K562 (cell line): ENCODE data around the gene SPATS2. TPM values are rescaled to one million over a fixed set of nuclear protein-coding genes. Genes with fewer than 3 reads are reported as not detected.

Experiments
- ATF1 ChIP-seq, 2 experiments: fragments of 450-650 bp in 1 of 2; IDR thresholded peaks; 2 replicates each; pipeline ENCODE4 v1.6.1; 2016; ENCODE audit warnings: missing compliant biosample characterization in 1 of 2, missing genetic modification characterization in 1 of 2
- FOSL1 ChIP-seq: fragments of 200-800 bp; sonication (Bioruptor generic); conservative IDR thresholded peaks from 2 replicates; pipeline ENCODE4 v1.6.1; 2016; ENCODE audit warnings: missing genetic modification characterization, missing compliant biosample characterization
- HDAC1 ChIP-seq, 2 experiments: fragments of 450-650 bp; IDR thresholded peaks; 2 replicates each; pipeline ENCODE4 v1.6.1; 2016 to 2017; ENCODE audit warnings: inconsistent platforms in 1 of 2, mild to moderate bottlenecking in 1 of 2, moderate library complexity in 1 of 2
- IRF1 ChIP-seq: sonication (generic); formaldehyde crosslinking; IDR thresholded peaks from 2 replicates; pipeline ENCODE4 v1.8.0; 2022; ENCODE audit warnings: missing genetic modification reagents, mild to moderate bottlenecking, borderline replicate concordance
- JUN ChIP-seq, 2 experiments: sonication (generic) in 1 of 2; formaldehyde crosslinking in 1 of 2; IDR thresholded peaks; 2 replicates each; pipeline versions ENCODE4 v1.6.1 to v1.8.0; 2012 to 2022; ENCODE audit warnings: borderline replicate concordance in 2 of 2, mild to moderate bottlenecking in 2 of 2, improper control_type of control experiment in 1 of 2, low read depth in 1 of 2, low read length in 1 of 2, missing genetic modification reagents in 1 of 2
- KDM2B ChIP-seq: fragments of 250-450 bp; sonication (Bioruptor Pico); IDR thresholded peaks from 2 replicates; pipeline ENCODE4 v1.8.0; 2021; ENCODE audit warnings: mild to moderate bottlenecking, moderate library complexity
- KLF6 ChIP-seq: fragments of 250-450 bp; sonication (Bioruptor Pico); IDR thresholded peaks from 2 replicates; pipeline ENCODE4 v1.4.0; 2020; ENCODE audit warnings: mild to moderate bottlenecking, moderate library complexity, borderline replicate concordance
- MXI1 ChIP-seq: IDR thresholded peaks from 2 replicates; pipeline ENCODE4 v1.6.1; 2011; ENCODE audit warnings: low read depth, mild to moderate bottlenecking, improper control_type of control experiment, low read length
- NFXL1 ChIP-seq: fragments of 450-650 bp; formaldehyde crosslinking; IDR thresholded peaks from 2 replicates; pipeline ENCODE4 v1.4.0; 2021; ENCODE audit warnings: mild to moderate bottlenecking
- NKRF ChIP-seq: fragments of 450-650 bp; IDR thresholded peaks from 2 replicates; pipeline ENCODE4 v1.6.1; 2016; ENCODE audit warnings: borderline replicate concordance
- NR1H2 ChIP-seq: sonication (generic); formaldehyde crosslinking; IDR thresholded peaks from 2 replicates; pipeline ENCODE4 v1.4.0; 2020; ENCODE audit warnings: mild to moderate bottlenecking, missing genetic modification reagents
- NR4A1 ChIP-seq, 2 experiments: fragments of 250-450 bp in 1 of 2; fragments of 450-650 bp in 1 of 2; sonication (Bioruptor Pico) in 1 of 2; IDR thresholded peaks; 2 replicates each; pipeline versions ENCODE4 v1.4.0 to v1.6.1; 2016 to 2020; ENCODE audit warnings: mild to moderate bottlenecking in 2 of 2, missing compliant biosample characterization in 1 of 2, missing genetic modification characterization in 1 of 2, moderate library complexity in 1 of 2
- POLR3G ChIP-seq: IDR thresholded peaks from 2 replicates; pipeline ENCODE4 v1.6.1; 2011; ENCODE audit not compliant: insufficient read length, insufficient replicate concordance; ENCODE audit errors: extremely low read depth
- PTTG1 ChIP-seq: fragments of 450-650 bp; IDR thresholded peaks from 2 replicates; pipeline ENCODE4 v1.6.1; 2016; ENCODE audit warnings: low read depth, mild to moderate bottlenecking, missing genetic modification characterization, missing compliant biosample characterization
- RBBP5 ChIP-seq: fragments of 200-600 bp; sonication (generic); IDR thresholded peaks from 2 replicates; pipeline ENCODE4 v1.6.1; 2012; ENCODE audit warnings: borderline replicate concordance, mild to moderate bottlenecking, low read length, control low read depth, inconsistent platforms; ENCODE audit not compliant: insufficient read depth, poor library complexity, severe bottlenecking
- SAP30 ChIP-seq: fragments of 200-600 bp; sonication (generic); IDR thresholded peaks from 2 replicates; pipeline ENCODE4 v1.6.1; 2012; ENCODE audit warnings: borderline replicate concordance, low read depth, mild to moderate bottlenecking, moderate library complexity, low read length, control low read depth, inconsistent platforms; ENCODE audit not compliant: insufficient read depth, poor library complexity, severe bottlenecking
- SRSF1 ChIP-seq: fragments of 200-400 bp; formaldehyde crosslinking; IDR thresholded peaks from 2 replicates; pipeline ENCODE4 v1.6.1; 2017; ENCODE audit warnings: mild to moderate bottlenecking, low read depth, low read length, moderate library complexity
- SRSF7 ChIP-seq: fragments of 200-400 bp; formaldehyde crosslinking; optimal IDR thresholded peaks from 2 replicates; pipeline ENCODE3; 2017; ENCODE audit warnings: mild to moderate bottlenecking, low read depth, low read length
- TARDBP ChIP-seq: fragments of 450-650 bp; IDR thresholded peaks from 2 replicates; pipeline ENCODE4 v1.6.1; 2016
- ZBTB2 ChIP-seq: fragments of 450-650 bp; IDR thresholded peaks from 2 replicates; pipeline ENCODE4 v1.6.1; 2016; ENCODE audit warnings: antibody characterized with exemption
- ZNF583 ChIP-seq: fragments of 250-450 bp; sonication (Bioruptor Pico); IDR thresholded peaks from 2 replicates; pipeline ENCODE4 v1.4.0; 2020
- ZNF696 ChIP-seq: fragments of 250-450 bp; sonication (Bioruptor Pico); conservative IDR thresholded peaks from 2 replicates; pipeline ENCODE4 v1.4.0; 2020; ENCODE audit warnings: mild to moderate bottlenecking, moderate library complexity
- polyA plus RNA-seq, 8 experiments: library from polyadenylated mRNA; depleted of rRNA in 4 of 8; stranded (reverse) in 5 of 8; unstranded in 3 of 8; fragments of >200 nt; fragmentation: Nextera tagmentation in 2 of 8; fragmentation: Illumina TruSeq in 1 of 8; extraction: Ambion mirVana in 2 of 8; extraction: Trizol in 1 of 8; gene quantifications; 2 replicates each; pipeline versions ENCODE4 v1.2.1 to v1.2.3, GENCODE V29; 2011 to 2014; ENCODE audit warnings: inconsistent platforms in 1 of 8, missing spikeins in 1 of 8
- total RNA-seq, 7 experiments: library from RNA; depleted of rRNA in 6 of 7; stranded (reverse); fragments of >200 nt in 6 of 7; fragmentation: Illumina TruSeq in 2 of 7; extraction: Trizol in 2 of 7; gene quantifications; 2 replicates each; pipeline versions ENCODE4 v1.2.1 to v1.2.3, GENCODE V29; 2011 to 2021; ENCODE audit warnings: low replicate concordance in 1 of 7

The SPATS2 gene
- total and polyA plus RNA-seq, 9 of the 15 experiments (the other 6 are each of a cell fraction or from before 2014, with no cell fraction given) = 5.4 to 48.2 (median 17.5) TPM

GRCh38 chr12:49567611-49568441 is 200.6 kb downstream of the SPATS2 start, which contains the start of gene MCRS1 (continued):
- TF ChIP-seq NR4A1 (CRISPR knock-in tag; IDR thresholded peaks at IDR 0.05) = no peak
- 0 out of 2 replicates have a peak, but pooled peaks have one; percentile 33 for TF ChIP-seq NR4A1 (tag; IDR thresholded peaks at IDR 0.05)
- no peak for TF ChIP-seq PTTG1 (tag)
- TF ChIP-seq ZNF583 (CRISPR knock-in tag) = 0 out of 2 replicates have a peak, but pooled peaks have one; percentile 26
- 0 out of 2 replicates have a peak, but pooled peaks have one; percentile 40 for TF ChIP-seq KLF6 (CRISPR knock-in tag)
- no peak for TF ChIP-seq NR1H2 (CRISPR knock-in tag)
- TF ChIP-seq SRSF1 = no peak
- no peak; the same call in 1 of the 2 replicates for TF ChIP-seq JUN (IDR thresholded peaks at IDR 0.05; ENCODE audit: borderline replicate concordance, low read depth, low read length)
- peak; percentile 73; the same call in 1 of the 2 replicates for TF ChIP-seq JUN (CRISPR knock-in tag; IDR thresholded peaks at IDR 0.05; ENCODE audit: borderline replicate concordance)
- TF ChIP-seq ZNF696 (CRISPR knock-in tag) = no peak
- no peak for TF ChIP-seq SRSF7
- no peak for TF ChIP-seq IRF1 (CRISPR knock-in tag)
- peak; percentile 54 to 98; a peak in 3 of 4 replicates for TF ChIP-seq HDAC1 (IDR thresholded peaks at IDR 0.05)
- no peak for TF ChIP-seq POLR3G
- TF ChIP-seq NKRF = peak; percentile 99
- no peak for TF ChIP-seq NFXL1 (CRISPR knock-in tag)
- TF ChIP-seq KDM2B (CRISPR knock-in tag) = no peak; the same call in 1 of the 2 replicates
- TF ChIP-seq TARDBP = 0 out of 2 replicates have a peak, but pooled peaks have one; percentile 25
- no peak for TF ChIP-seq FOSL1 (tag)
- peak; percentile 95 for TF ChIP-seq SAP30
- TF ChIP-seq RBBP5 = peak; percentile 99
- TF ChIP-seq MXI1 = peak; percentile 85; the same call in 1 of the 2 replicates
- peak; percentile 100 for TF ChIP-seq ZBTB2
- no peak for TF ChIP-seq ATF1 (CRISPR knock-in tag; IDR thresholded peaks at IDR 0.05)
- peak; percentile 93 for TF ChIP-seq ATF1 (tag; IDR thresholded peaks at IDR 0.05)
